K562 (cell line): Measurements from ENCODE around the gene TMEM255A. TPM values are rescaled to one million over a fixed set of nuclear protein-coding genes. Genes with fewer than 3 reads are reported as not detected.
A peak's percentile ranks its signal among the peaks of the same experiment; 100 is the strongest.

Experiments used
- ARID1B ChIP-seq: fragments of 450-650 bp; IDR thresholded peaks from 2 replicates; pipeline ENCODE4 v1.6.1; 2016; ENCODE audit warnings: antibody characterized with exemption, mild to moderate bottlenecking, inconsistent platforms
- ATF7 ChIP-seq: fragments of 450-650 bp; IDR thresholded peaks from 2 replicates; pipeline ENCODE4 v1.7.1; 2014; ENCODE audit warnings: mild to moderate bottlenecking, moderate library complexity
- BRF2 ChIP-seq: IDR thresholded peaks from 3 replicates; pipeline ENCODE4 v1.6.1; 2011; ENCODE audit warnings: borderline replicate concordance, mild to moderate bottlenecking; ENCODE audit not compliant: insufficient read length, insufficient read depth
- CTCFL ChIP-seq: IDR thresholded peaks from 2 replicates; pipeline ENCODE4 v1.6.1; 2011; ENCODE audit warnings: borderline replicate concordance, low read depth, mild to moderate bottlenecking, moderate library complexity, low read length; ENCODE audit not compliant: insufficient read depth, poor library complexity, severe bottlenecking
- DMBX1 ChIP-seq: fragments of 250-450 bp; sonication (Bioruptor Pico); IDR thresholded peaks from 2 replicates; pipeline ENCODE4 v1.8.0; 2022; ENCODE audit warnings: inconsistent platforms, mild to moderate bottlenecking, moderate library complexity, borderline replicate concordance
- E2F5 ChIP-seq: sonication (generic); formaldehyde crosslinking; IDR thresholded peaks from 2 replicates; pipeline ENCODE4 v1.8.0; 2022; ENCODE audit warnings: mild to moderate bottlenecking, missing genetic modification reagents
- FOXK1 ChIP-seq: sonication (generic); formaldehyde crosslinking; IDR thresholded peaks from 2 replicates; pipeline ENCODE4 v1.8.0; 2022; ENCODE audit warnings: missing genetic modification reagents, mild to moderate bottlenecking, borderline replicate concordance
- HIVEP1 ChIP-seq: fragments of 250-450 bp; sonication (Bioruptor Pico); IDR thresholded peaks from 2 replicates; pipeline ENCODE4 v1.4.0; 2020; ENCODE audit warnings: mild to moderate bottlenecking
- JUN ChIP-seq, 2 experiments: sonication (generic) in 1 of 2; formaldehyde crosslinking in 1 of 2; IDR thresholded peaks; 2 replicates each; pipeline versions ENCODE4 v1.6.1 to v1.8.0; 2012 to 2022; ENCODE audit warnings: borderline replicate concordance in 2 of 2, mild to moderate bottlenecking in 2 of 2, improper control_type of control experiment in 1 of 2, low read depth in 1 of 2, low read length in 1 of 2, missing genetic modification reagents in 1 of 2
- MTF1 ChIP-seq: fragments of 250-450 bp; sonication (Bioruptor Pico); IDR thresholded peaks from 2 replicates; pipeline ENCODE4 v1.9.0; 2021; ENCODE audit warnings: moderate library complexity, mild to moderate bottlenecking, inconsistent platforms, borderline replicate concordance
- PRMT5 ChIP-seq: sonication (generic); formaldehyde crosslinking; IDR thresholded peaks from 2 replicates; pipeline ENCODE4 v1.5.0; 2020; ENCODE audit warnings: missing genetic modification reagents
- RBM22 ChIP-seq: fragments of 200-400 bp; formaldehyde crosslinking; IDR thresholded peaks from 2 replicates; pipeline ENCODE4 v1.6.1; 2018; ENCODE audit warnings: low read length, low read depth; ENCODE audit not compliant: poor library complexity, severe bottlenecking
- SMARCA4 ChIP-seq: fragments of 450-650 bp; IDR thresholded peaks from 2 replicates; pipeline ENCODE4 v1.6.1; 2016
- SNIP1 ChIP-seq: fragments of 450-650 bp; IDR thresholded peaks from 2 replicates; pipeline ENCODE4 v1.7.1; 2017; ENCODE audit warnings: low read depth, mild to moderate bottlenecking
- SPI1 ChIP-seq: IDR thresholded peaks from 2 replicates; pipeline ENCODE4 v1.6.1; 2011; ENCODE audit warnings: low read depth, low read length, control low read depth, borderline replicate concordance
- TAF15 ChIP-seq: fragments of 200-400 bp; formaldehyde crosslinking; IDR thresholded peaks from 2 replicates; pipeline ENCODE4 v1.6.1; 2017; ENCODE audit warnings: mild to moderate bottlenecking, low read depth, low read length, moderate library complexity
- XRCC4 ChIP-seq: IDR thresholded peaks from one replicate; pipeline ENCODE4 v1.6.1; 2011; ENCODE audit not compliant: insufficient read depth, insufficient read length; ENCODE audit errors: extremely low read depth
- ZBTB17 ChIP-seq: fragments of 450-650 bp; formaldehyde crosslinking; IDR thresholded peaks from 2 replicates; pipeline ENCODE4 v1.4.0; 2020; ENCODE audit warnings: mild to moderate bottlenecking
- ZFX ChIP-seq: sonication (generic); formaldehyde crosslinking; IDR thresholded peaks from 2 replicates; pipeline ENCODE4 v1.8.0; 2022; ENCODE audit warnings: mild to moderate bottlenecking, missing genetic modification reagents, moderate library complexity
- ZNF277 ChIP-seq: fragments of 250-450 bp; sonication (Bioruptor Pico); IDR thresholded peaks from 2 replicates; pipeline ENCODE4 v1.8.0; 2022; ENCODE audit warnings: inconsistent platforms, mild to moderate bottlenecking, moderate library complexity, borderline replicate concordance
- polyA plus RNA-seq, 8 experiments: library from polyadenylated mRNA; depleted of rRNA in 4 of 8; stranded (reverse) in 5 of 8; unstranded in 3 of 8; fragments of >200 nt; fragmentation: Nextera tagmentation in 2 of 8; fragmentation: Illumina TruSeq in 1 of 8; extraction: Ambion mirVana in 2 of 8; extraction: Trizol in 1 of 8; gene quantifications; 2 replicates each; pipeline versions ENCODE4 v1.2.1 to v1.2.3, GENCODE V29; 2011 to 2014; ENCODE audit warnings: inconsistent platforms in 1 of 8, missing spikeins in 1 of 8
- total RNA-seq, 7 experiments: library from RNA; depleted of rRNA in 6 of 7; stranded (reverse); fragments of >200 nt in 6 of 7; fragmentation: Illumina TruSeq in 2 of 7; extraction: Trizol in 2 of 7; gene quantifications; 2 replicates each; pipeline versions ENCODE4 v1.2.1 to v1.2.3, GENCODE V29; 2011 to 2021; ENCODE audit warnings: low replicate concordance in 1 of 7
- TF ChIP-seq, protein P1 (sequence below): fragments of 450-650 bp; formaldehyde crosslinking; IDR thresholded peaks from 2 replicates; pipeline ENCODE4 v1.4.0; 2022; ENCODE audit warnings: missing genetic modification characterization

The TMEM255A gene
- total and polyA plus RNA-seq, 9 of the 15 experiments (the other 6 are each of a cell fraction or from before 2014, with no cell fraction given): 0.01 TPM; not detected in 8

GRCh38 chrX:120244735-120245498 lies 66.3 kb downstream of the TMEM255A start (continued):
- TF ChIP-seq, protein P1, sequence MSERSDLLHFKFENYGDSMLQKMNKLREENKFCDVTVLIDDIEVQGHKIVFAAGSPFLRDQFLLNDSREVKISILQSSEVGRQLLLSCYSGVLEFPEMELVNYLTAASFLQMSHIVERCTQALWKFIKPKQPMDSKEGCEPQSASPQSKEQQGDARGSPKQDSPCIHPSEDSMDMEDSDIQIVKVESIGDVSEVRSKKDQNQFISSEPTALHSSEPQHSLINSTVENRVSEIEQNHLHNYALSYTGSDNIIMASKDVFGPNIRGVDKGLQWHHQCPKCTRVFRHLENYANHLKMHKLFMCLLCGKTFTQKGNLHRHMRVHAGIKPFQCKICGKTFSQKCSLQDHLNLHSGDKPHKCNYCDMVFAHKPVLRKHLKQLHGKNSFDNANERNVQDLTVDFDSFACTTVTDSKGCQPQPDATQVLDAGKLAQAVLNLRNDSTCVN (CRISPR knock-in tag): no peak
- no peak for TF ChIP-seq PRMT5
- TF ChIP-seq SNIP1: no peak
- no peak for TF ChIP-seq ZBTB17 (CRISPR knock-in tag)
- no peak for TF ChIP-seq RBM22
- TF ChIP-seq CTCFL: peak; percentile 9
- no peak for TF ChIP-seq MTF1 (CRISPR knock-in tag)
- TF ChIP-seq HIVEP1: no peak
- TF ChIP-seq ATF7: 0 out of 2 replicates have a peak, but pooled peaks have one; percentile 63
- TF ChIP-seq ZNF277 (CRISPR knock-in tag): no peak
- TF ChIP-seq TAF15: no peak
- no peak for TF ChIP-seq JUN (IDR thresholded peaks at IDR 0.05; ENCODE audit: borderline replicate concordance, low read depth, low read length)
- no peak for TF ChIP-seq JUN (CRISPR knock-in tag; IDR thresholded peaks at IDR 0.05; ENCODE audit: borderline replicate concordance)
- TF ChIP-seq XRCC4: no peak
- no peak for TF ChIP-seq BRF2
- TF ChIP-seq E2F5: no peak
- TF ChIP-seq ZFX: peak; percentile 86
- TF ChIP-seq FOXK1 (CRISPR knock-in tag): no peak; the same call in 1 of the 2 replicates
- no peak for TF ChIP-seq SPI1
- TF ChIP-seq SMARCA4: no peak
- TF ChIP-seq ARID1B: peak; percentile 27; the same call in 1 of the 2 replicates
- TF ChIP-seq DMBX1: no peak
